Activated naive CD4-positive, alpha-beta T cell treated with anti-CD3 and anti-CD28 coated beads, Interleukin-2, amount 10 ng/mL, durations not matched to agents 7 days and 5 days (primary cell): ENCODE data around the gene OPN1MW3.
"Not testable (repeated sequence)": the region's sequence is repeated elsewhere in the genome, so short reads cannot be mapped to it uniquely, and the experiment has no call there.

Source experiments
- CTCF ChIA-PET: fragments of 350-600 bp; sonication (Branson Sonifier 250); formaldehyde crosslinking; loops from one replicate; lab custom pipeline; 2021; ENCODE audit warnings: antibody characterized with exemption; lab: Charles Lee
- DNase-seq: peaks from one replicate; pipeline ENCODE4 v3.0.0-alpha.2; 2020
- H3K27ac Mint-ChIP-seq: one replicate; pipeline ENCODE4 v1.8.0; 2021; ENCODE audit warnings: mild to moderate bottlenecking, moderate library complexity, mixed read lengths
- H3K27me3 Mint-ChIP-seq: one replicate; pipeline ENCODE4 v1.8.0; 2021; ENCODE audit warnings: mild to moderate bottlenecking, mixed read lengths
- H3K36me3 Mint-ChIP-seq: one replicate; pipeline ENCODE4 v1.8.0; 2021; ENCODE audit warnings: mixed read lengths
- H3K4me1 Mint-ChIP-seq: one replicate; pipeline ENCODE4 v1.8.0; 2021; ENCODE audit warnings: mixed read lengths
- H3K4me3 Mint-ChIP-seq: one replicate; pipeline ENCODE4 v1.8.0; 2021; ENCODE audit warnings: mild to moderate bottlenecking, moderate library complexity, mixed read lengths
- H3K9me3 Mint-ChIP-seq: one replicate; pipeline ENCODE4 v1.8.0; 2021; ENCODE audit warnings: mixed read lengths

The OPN1MW3 gene

GRCh38 chrX:154257282-154257681 lies at the start of gene OPN1MW3:
Gene OPN1MW3, plus strand, starts transcription at chrX:154257582. Its CDS starts 38 bp downstream, at chrX:154257620.
- H3K4me3 Mint-ChIP-seq, CTCF ChIA-PET, H3K27ac Mint-ChIP-seq, DNase-seq, H3K4me1 Mint-ChIP-seq, H3K9me3 Mint-ChIP-seq, H3K27me3 Mint-ChIP-seq, H3K36me3 Mint-ChIP-seq: not testable (repeated sequence)

DNA sequence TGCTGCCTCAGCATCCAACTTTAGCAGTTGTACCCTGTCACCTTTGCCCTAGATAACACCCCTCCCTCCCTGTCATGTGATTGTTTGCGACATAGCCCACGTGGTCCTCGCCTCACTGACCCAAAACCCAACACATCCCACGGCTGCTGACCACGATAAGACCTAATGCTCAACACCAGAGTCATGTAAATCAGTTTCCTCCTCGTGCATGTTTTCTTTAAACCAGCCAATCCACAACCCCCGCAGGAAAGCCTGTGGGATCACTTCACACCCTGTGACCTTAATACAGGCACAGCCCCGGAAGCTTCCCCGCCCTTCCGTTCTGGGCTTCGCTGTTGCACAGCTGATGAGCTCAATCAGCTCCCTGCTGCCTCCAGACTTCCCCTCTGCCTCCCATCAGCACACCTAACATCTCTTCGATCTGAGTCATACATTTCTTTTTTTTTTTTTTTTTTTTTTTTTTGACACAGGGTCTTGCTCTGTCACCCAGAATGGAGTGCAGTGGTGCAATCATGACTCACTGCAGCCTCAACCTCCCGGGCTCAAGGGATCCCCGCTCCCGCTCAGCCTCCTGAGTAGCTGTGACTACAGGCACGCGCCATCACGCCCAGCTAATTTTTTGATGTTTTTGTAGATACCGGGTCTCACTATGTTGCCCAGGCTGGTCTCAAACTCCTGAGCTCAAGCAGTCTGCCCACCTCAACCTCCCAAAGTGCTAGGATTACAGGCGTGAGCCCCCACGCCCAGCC lies 47.5 kb upstream of the OPN1MW3 start:
- H3K4me3 Mint-ChIP-seq, H3K36me3 Mint-ChIP-seq, H3K4me1 Mint-ChIP-seq, DNase-seq, H3K27me3 Mint-ChIP-seq, CTCF ChIA-PET, H3K27ac Mint-ChIP-seq, H3K9me3 Mint-ChIP-seq: not testable (repeated sequence)

GRCh38 chrX:154211057-154211456 lies 46.3 kb upstream of the OPN1MW3 start:
- CTCF ChIA-PET, H3K27ac Mint-ChIP-seq, H3K9me3 Mint-ChIP-seq, DNase-seq, H3K27me3 Mint-ChIP-seq, H3K36me3 Mint-ChIP-seq, H3K4me1 Mint-ChIP-seq, H3K4me3 Mint-ChIP-seq: not testable (repeated sequence)

DNA sequence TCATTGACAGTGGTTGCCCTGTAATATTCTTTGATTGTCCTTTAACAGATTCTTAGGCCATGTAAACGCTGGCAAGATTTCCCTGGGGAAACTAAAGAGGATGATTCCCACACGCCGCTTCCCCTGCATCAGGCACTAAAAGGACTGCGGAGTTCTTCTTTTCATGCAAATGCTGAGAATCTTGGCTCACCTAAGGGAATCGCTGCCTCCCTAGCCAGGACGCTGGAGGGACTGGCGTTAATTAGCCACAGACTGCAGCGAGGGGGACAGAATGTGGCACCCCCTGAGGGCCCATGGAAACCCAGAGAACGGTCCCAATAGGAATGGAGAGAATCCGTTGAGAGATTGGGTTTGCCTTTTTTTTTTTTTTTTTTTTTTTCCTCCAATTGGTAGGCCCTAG lies 45.9 kb upstream of the OPN1MW3 start:
- not testable (repeated sequence) for H3K36me3 Mint-ChIP-seq, H3K27ac Mint-ChIP-seq

GRCh38 chrX:154219456-154219855 lies 37.9 kb upstream of the OPN1MW3 start, which contains the start of gene OPN1MW2:
Gene OPN1MW2, plus strand, starts transcription at chrX:154219756. Its CDS starts 60 bp downstream, at chrX:154219816.
- DNase-seq, CTCF ChIA-PET, H3K4me1 Mint-ChIP-seq, H3K9me3 Mint-ChIP-seq, H3K36me3 Mint-ChIP-seq, H3K27me3 Mint-ChIP-seq, H3K27ac Mint-ChIP-seq, H3K4me3 Mint-ChIP-seq: not testable (repeated sequence)

More for the DNA sequence above, 45.9 kb upstream of the OPN1MW3 start:
- H3K9me3 Mint-ChIP-seq, H3K4me3 Mint-ChIP-seq, H3K27me3 Mint-ChIP-seq, CTCF ChIA-PET, H3K4me1 Mint-ChIP-seq, DNase-seq: not testable (repeated sequence)

GRCh38 chrX:154225292-154225691 lies 32.1 kb upstream of the OPN1MW3 start:
- H3K4me1 Mint-ChIP-seq, DNase-seq, H3K4me3 Mint-ChIP-seq, H3K9me3 Mint-ChIP-seq, H3K36me3 Mint-ChIP-seq, CTCF ChIA-PET, H3K27ac Mint-ChIP-seq, H3K27me3 Mint-ChIP-seq: not testable (repeated sequence)

GRCh38 chrX:154226706-154227105 lies 30.7 kb upstream of the OPN1MW3 start:
- CTCF ChIA-PET, H3K4me3 Mint-ChIP-seq, DNase-seq, H3K27ac Mint-ChIP-seq, H3K4me1 Mint-ChIP-seq, H3K36me3 Mint-ChIP-seq, H3K9me3 Mint-ChIP-seq, H3K27me3 Mint-ChIP-seq: not testable (repeated sequence)

GRCh38 chrX:154231443-154231842 lies 25.9 kb upstream of the OPN1MW3 start:
- H3K36me3 Mint-ChIP-seq, CTCF ChIA-PET: not testable (repeated sequence)

DNA sequence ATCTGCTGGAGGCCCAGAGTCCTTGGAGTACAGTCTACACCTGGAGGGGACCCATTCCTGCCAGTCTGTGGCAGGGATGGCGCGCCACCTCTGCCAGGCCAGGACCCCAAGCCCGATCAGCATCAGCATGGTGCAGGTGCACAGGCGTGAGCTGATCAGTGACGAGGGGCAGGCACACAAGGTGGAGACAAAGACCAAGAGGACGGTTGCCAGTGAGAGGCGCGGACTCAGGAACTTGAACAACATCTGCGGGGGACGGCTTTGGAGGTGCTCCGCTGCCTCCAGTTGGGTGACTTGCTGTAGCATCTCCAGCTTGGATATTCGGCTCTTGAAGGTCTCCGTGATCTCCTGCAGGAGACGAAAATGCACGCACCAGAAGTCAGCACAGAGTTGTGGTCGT lies 23.8 kb upstream of the OPN1MW3 start:
- DNase-seq, H3K27ac Mint-ChIP-seq, H3K36me3 Mint-ChIP-seq, H3K4me1 Mint-ChIP-seq, H3K4me3 Mint-ChIP-seq, CTCF ChIA-PET, H3K27me3 Mint-ChIP-seq, H3K9me3 Mint-ChIP-seq: not testable (repeated sequence)

More at GRCh38 chrX:154231443-154231842, 25.9 kb upstream of the OPN1MW3 start:
- H3K27ac Mint-ChIP-seq, DNase-seq, H3K4me3 Mint-ChIP-seq, H3K9me3 Mint-ChIP-seq, H3K27me3 Mint-ChIP-seq, H3K4me1 Mint-ChIP-seq: not testable (repeated sequence)

DNA sequence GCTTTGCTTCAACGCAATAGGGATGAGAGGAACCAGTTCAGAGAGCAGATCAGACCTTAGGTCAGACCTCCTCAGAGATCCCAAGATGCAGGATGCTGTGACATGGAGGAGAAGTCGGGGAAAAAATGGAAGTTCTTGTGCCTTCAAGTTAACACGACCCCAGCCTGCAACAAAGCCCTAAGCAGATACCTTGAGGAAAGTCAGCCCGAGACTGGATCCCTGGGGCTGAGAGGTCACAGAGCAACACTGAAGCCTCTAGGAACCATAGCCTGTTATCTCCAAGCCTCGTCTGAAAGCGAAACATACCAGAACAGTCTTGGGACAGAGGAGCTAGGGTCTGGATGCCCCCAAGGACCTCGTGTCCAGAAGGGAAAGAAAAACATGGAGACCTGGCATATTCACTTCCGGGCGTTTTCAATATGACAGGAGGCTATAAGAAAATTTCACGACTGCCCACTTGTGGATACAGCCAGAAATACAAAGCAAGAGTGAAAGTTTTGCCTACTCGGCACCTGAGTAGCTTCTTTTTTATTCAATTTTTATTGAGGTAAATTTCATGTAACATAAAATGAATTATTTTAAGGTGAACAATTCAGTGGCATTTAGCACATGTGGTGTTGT lies 18.3 kb upstream of the OPN1MW3 start:
- H3K9me3 Mint-ChIP-seq, H3K27ac Mint-ChIP-seq, H3K27me3 Mint-ChIP-seq, DNase-seq, H3K4me1 Mint-ChIP-seq, CTCF ChIA-PET, H3K4me3 Mint-ChIP-seq, H3K36me3 Mint-ChIP-seq: not testable (repeated sequence)

DNA sequence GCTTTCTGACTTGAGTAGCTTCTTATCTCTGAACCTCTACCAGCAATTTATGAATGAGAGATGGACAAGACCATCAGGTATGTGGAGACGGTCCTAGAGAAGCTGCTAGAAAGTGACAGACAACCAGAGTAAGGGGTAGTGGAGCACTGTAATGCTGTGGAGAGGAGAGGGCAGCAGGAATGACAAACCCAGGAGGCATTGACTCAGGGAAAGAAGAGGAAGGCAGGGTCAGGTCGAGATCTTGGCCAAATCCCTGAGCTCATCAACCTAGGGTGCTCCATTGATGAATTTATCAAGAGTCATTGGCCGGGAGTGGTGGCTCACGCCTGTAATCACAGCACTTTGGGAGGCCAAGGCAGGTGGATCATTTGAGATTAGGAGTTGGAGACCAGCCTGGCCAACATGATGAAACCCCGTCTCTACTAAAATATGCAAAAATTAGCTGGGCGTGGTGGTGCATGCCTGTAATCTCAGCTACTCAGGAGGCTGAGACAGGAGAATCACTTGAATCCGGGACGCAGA lies 17.3 kb upstream of the OPN1MW3 start:
- CTCF ChIA-PET, H3K4me3 Mint-ChIP-seq, DNase-seq, H3K27me3 Mint-ChIP-seq, H3K36me3 Mint-ChIP-seq, H3K27ac Mint-ChIP-seq, H3K4me1 Mint-ChIP-seq, H3K9me3 Mint-ChIP-seq: not testable (repeated sequence)

GRCh38 chrX:154247377-154248045 lies 9.9 kb upstream of the OPN1MW3 start:
- H3K27me3 Mint-ChIP-seq, H3K36me3 Mint-ChIP-seq, CTCF ChIA-PET, DNase-seq, H3K4me1 Mint-ChIP-seq, H3K27ac Mint-ChIP-seq, H3K4me3 Mint-ChIP-seq, H3K9me3 Mint-ChIP-seq: not testable (repeated sequence)

- DNase-seq, CTCF ChIA-PET, H3K27me3 Mint-ChIP-seq, H3K27ac Mint-ChIP-seq, H3K36me3 Mint-ChIP-seq, H3K4me1 Mint-ChIP-seq, H3K9me3 Mint-ChIP-seq, H3K4me3 Mint-ChIP-seq: not testable (repeated sequence)
These were observed 9.3 kb upstream of the OPN1MW3 start for GRCh38 chrX:154248076-154248475.

DNA sequence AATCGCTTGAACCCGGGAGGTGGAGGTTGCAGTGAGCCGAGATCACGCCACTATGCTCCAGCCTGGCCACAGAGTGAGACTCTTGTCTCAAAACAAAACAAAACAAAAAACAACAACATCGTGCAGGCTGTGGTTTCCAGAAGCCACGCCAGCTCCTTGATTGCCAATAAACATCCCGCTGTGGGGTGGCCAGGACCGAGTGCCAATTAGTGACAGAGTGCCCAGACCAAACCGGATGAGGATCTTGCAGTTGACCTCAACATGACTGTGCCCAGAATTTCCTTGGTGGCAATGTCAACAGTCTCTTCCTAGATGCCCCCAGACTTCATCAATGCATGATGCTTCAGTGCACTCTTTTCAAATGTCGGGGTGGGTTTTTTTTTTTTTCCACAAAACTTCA lies 1.3 kb downstream of the OPN1MW3 start:
- H3K27ac Mint-ChIP-seq, H3K36me3 Mint-ChIP-seq, CTCF ChIA-PET, H3K4me1 Mint-ChIP-seq, H3K9me3 Mint-ChIP-seq, H3K4me3 Mint-ChIP-seq, DNase-seq, H3K27me3 Mint-ChIP-seq: not testable (repeated sequence)

DNA sequence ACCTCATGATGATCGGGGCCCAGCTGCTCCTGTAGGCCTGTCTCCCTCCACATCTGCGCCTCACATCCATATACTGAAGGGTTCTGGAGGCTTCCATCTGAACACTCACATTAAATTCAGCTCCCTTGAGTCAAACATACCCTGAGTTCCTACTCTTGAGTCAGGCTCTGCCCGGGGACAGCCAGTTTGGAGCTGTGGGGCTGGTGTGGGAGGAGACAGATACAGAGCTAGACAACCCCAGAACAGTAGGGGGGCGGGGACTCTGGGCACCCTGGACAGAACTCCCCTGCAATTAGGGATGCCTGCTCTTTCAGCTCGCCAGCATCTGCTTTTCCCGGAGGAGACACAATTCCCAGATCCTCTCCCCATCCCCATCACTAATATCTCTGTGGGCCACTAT lies 5.7 kb downstream of the OPN1MW3 start:
- CTCF ChIA-PET, H3K36me3 Mint-ChIP-seq, H3K27me3 Mint-ChIP-seq, DNase-seq, H3K9me3 Mint-ChIP-seq, H3K4me1 Mint-ChIP-seq, H3K27ac Mint-ChIP-seq, H3K4me3 Mint-ChIP-seq: not testable (repeated sequence)
